Activated CD8-positive, alpha-beta memory T cell treated with anti-CD3 and anti-CD28 coated beads, Interleukin-2, amount 50 U/mL, for 24 hours (primary cell): Measurements from ENCODE around the gene VILL.
"Not testable (repeated sequence)": the region's sequence is repeated elsewhere in the genome, so short reads cannot be mapped to it uniquely, and the experiment has no call there.

Experiments used
- DNase-seq: peaks from one replicate; pipeline ENCODE4 v3.0.0-alpha.2; 2020; ENCODE audit errors: extremely low read depth

VILL gene

GRCh38 chr3:37963635-37964034 is 27.0 kb upstream of the VILL start:
- DNase-seq: no peak

GRCh38 chr3:37964146-37964545 is 26.4 kb upstream of the VILL start:
- no peak for DNase-seq

- DNase-seq: no peak
Observed at GRCh38 chr3:37964716-37965115, 25.9 kb upstream of the VILL start.

- DNase-seq: peak; percentile 7
Observed at GRCh38 chr3:37967260-37967881, 23.2 kb upstream of the VILL start.

GRCh38 chr3:37968199-37968598 is 22.4 kb upstream of the VILL start:
- no peak for DNase-seq

- no peak for DNase-seq
Observed at GRCh38 chr3:37968813-37969595, 21.6 kb upstream of the VILL start.

- no peak for DNase-seq
Observed at GRCh38 chr3:37969596-37970100, 20.9 kb upstream of the VILL start.

- no peak for DNase-seq
Observed at GRCh38 chr3:37970802-37971201, 19.8 kb upstream of the VILL start.

- no peak for DNase-seq
Observed at GRCh38 chr3:37971467-37971866, 19.1 kb upstream of the VILL start.

- not testable (repeated sequence) for DNase-seq
Observed at GRCh38 chr3:37972056-37972455, 18.5 kb upstream of the VILL start.

GRCh38 chr3:37973246-37974054 is 17.1 kb upstream of the VILL start:
- DNase-seq: no peak

GRCh38 chr3:37974121-37975083 is 16.2 kb upstream of the VILL start:
- DNase-seq: peak; percentile 56

GRCh38 chr3:37979541-37980461 is 10.8 kb upstream of the VILL start:
- no peak for DNase-seq

- no peak for DNase-seq
Observed at GRCh38 chr3:37980462-37981347, 9.9 kb upstream of the VILL start.

GRCh38 chr3:37981348-37981664 is 9.3 kb upstream of the VILL start:
- DNase-seq: no peak

GRCh38 chr3:37982331-37982730 is 8.3 kb upstream of the VILL start:
- DNase-seq: no peak

- no peak for DNase-seq
Observed at GRCh38 chr3:37984051-37984450, 6.5 kb upstream of the VILL start.

GRCh38 chr3:37984596-37984995 is 6.0 kb upstream of the VILL start:
- no peak for DNase-seq

- no peak for DNase-seq
Observed at GRCh38 chr3:37985637-37986320, 4.8 kb upstream of the VILL start.
